WTC11 (cell line): Measurements from ENCODE around the gene ETS1.

Experiments
- AFF4 ChIP-seq: sonication (generic); formaldehyde crosslinking; IDR thresholded peaks from 2 replicates; pipeline ENCODE4 v1.8.1; 2023; ENCODE audit warnings: mild to moderate bottlenecking, missing genetic modification reagents, borderline replicate concordance
- ARID4B ChIP-seq: sonication (generic); formaldehyde crosslinking; IDR thresholded peaks from 2 replicates; pipeline ENCODE4 v1.8.0; 2023; ENCODE audit warnings: missing genetic modification reagents, mild to moderate bottlenecking, borderline replicate concordance
- CBFB ChIP-seq: sonication (generic); formaldehyde crosslinking; IDR thresholded peaks from 2 replicates; pipeline ENCODE4 v1.8.1; 2022; ENCODE audit warnings: mild to moderate bottlenecking, low read depth, missing genetic modification reagents
- CREB1 ChIP-seq: sonication (generic); formaldehyde crosslinking; IDR thresholded peaks from 2 replicates; pipeline ENCODE4 v1.8.0; 2023; ENCODE audit warnings: mild to moderate bottlenecking, missing genetic modification reagents
- CTCF ChIP-seq: fragments of 200-600 bp; IDR thresholded peaks from 2 replicates; pipeline ENCODE4 v1.8.0; 2022; ENCODE audit warnings: antibody characterized with exemption
- ESRRA ChIP-seq: sonication (generic); formaldehyde crosslinking; IDR thresholded peaks from 2 replicates; pipeline ENCODE4 v1.8.1; 2022; ENCODE audit warnings: mild to moderate bottlenecking, missing genetic modification reagents, borderline replicate concordance
- USF2 ChIP-seq: sonication (generic); formaldehyde crosslinking; IDR thresholded peaks from 2 replicates; pipeline ENCODE4 v1.8.1; 2023; ENCODE audit warnings: mild to moderate bottlenecking, missing genetic modification reagents, moderate library complexity
- ZNF138 ChIP-seq: sonication (generic); formaldehyde crosslinking; conservative IDR thresholded peaks from 2 replicates; pipeline ENCODE4 v1.8.1; 2022; ENCODE audit warnings: mild to moderate bottlenecking, moderate library complexity, missing genetic modification reagents
- ZNF232 ChIP-seq: sonication (generic); formaldehyde crosslinking; IDR thresholded peaks from 2 replicates; pipeline ENCODE4 v1.8.0; 2022; ENCODE audit warnings: mild to moderate bottlenecking, missing genetic modification reagents

- TF ChIP-seq ZNF232 (CRISPR knock-in tag) (no peak), ARID4B (no peak), CREB1 (CRISPR knock-in tag) (no peak), CBFB (no peak), CTCF (no peak), USF2 (CRISPR knock-in tag) (no peak), ESRRA (CRISPR knock-in tag) (no peak), ZNF138 (no peak), AFF4 (CRISPR knock-in tag) (no peak)
Measured at GRCh38 chr11:128411812-128412211, 175.5 kb downstream of the ETS1 start.
